ENCODE measurements around the gene PRIMPOL. TPM values are rescaled to one million over a fixed set of nuclear protein-coding genes. Genes with fewer than 3 reads are reported as not detected.

The PRIMPOL gene
- total and polyA plus RNA-seq, 9 donors: 22.9 to 32.6 (median 25.5) TPM

- 100% methylated on average over 3 of the region's 3 CpGs for WGBS (ENCODE audit: insufficient coverage)
- Histone ChIP-seq H3K4me3 (ENCODE audit: low read length) (no peak overlapping the region), H3K27ac (ENCODE audit: low read length) (no peak overlapping the region)
Measured at GRCh38 chr4:184697956-184698355, 48.4 kb downstream of the PRIMPOL start.

GRCh38 chr4:184699941-184700340 lies 50.4 kb downstream of the PRIMPOL start:
- Histone ChIP-seq H3K27me3 (ENCODE audit: control insufficient read depth, insufficient read depth, low read length) (no peaks in the 10 kb centered on the region), H3K9me3 (replicated peaks; ENCODE audit: control insufficient read depth, low read depth, low read length) (no peaks in the 10 kb centered on the region), H3K27ac (ENCODE audit: low read length) (no peak overlapping the region), H3K36me3 (ENCODE audit: control insufficient read depth, insufficient read depth, low read length) (peaks cover 22% of the 10 kb centered on the region), H3K4me1 (ENCODE audit: control insufficient read depth, insufficient read depth, low read length) (no peaks in the 10 kb centered on the region), H3K4me3 (ENCODE audit: low read length) (no peak overlapping the region)
- DNase-seq: no peak
- WGBS (ENCODE audit: insufficient coverage): no CpG with 5 or more reads among the region's 4 CpGs

More at GRCh38 chr4:184697956-184698355, 48.4 kb downstream of the PRIMPOL start:
- H3K27me3 ChIP-seq (ENCODE audit: control insufficient read depth, insufficient read depth, low read length): no peaks in the 10 kb centered on the region
- no peaks in the 10 kb centered on the region for H3K9me3 ChIP-seq (replicated peaks; ENCODE audit: control insufficient read depth, low read depth, low read length)
- peaks cover 24% of the 10 kb centered on the region for H3K36me3 ChIP-seq (ENCODE audit: control insufficient read depth, insufficient read depth, low read length)
- DNase-seq: no peak
- H3K4me1 ChIP-seq (ENCODE audit: control insufficient read depth, insufficient read depth, low read length): no peaks in the 10 kb centered on the region

- Histone ChIP-seq H3K4me1 (ENCODE audit: control insufficient read depth, insufficient read depth, low read length) (no peaks in the 10 kb centered on the region), H3K27me3 (ENCODE audit: control insufficient read depth, insufficient read depth, low read length) (no peaks in the 10 kb centered on the region), H3K36me3 (ENCODE audit: control insufficient read depth, insufficient read depth, low read length) (peaks cover 21% of the 10 kb centered on the region), H3K27ac (ENCODE audit: low read length) (no peak overlapping the region), H3K4me3 (ENCODE audit: low read length) (no peak overlapping the region), H3K9me3 (replicated peaks; ENCODE audit: control insufficient read depth, low read depth, low read length) (no peaks in the 10 kb centered on the region)
- WGBS (ENCODE audit: insufficient coverage): no CpG with 5 or more reads among the region's 2 CpGs
- no peak for DNase-seq
Measured at GRCh38 chr4:184702114-184702513, 52.6 kb downstream of the PRIMPOL start.

GRCh38 chr4:184705692-184706091 lies 56.2 kb downstream of the PRIMPOL start:
- Histone ChIP-seq H3K27me3 (ENCODE audit: control insufficient read depth, insufficient read depth, low read length) (no peaks in the 10 kb centered on the region), H3K27ac (ENCODE audit: low read length) (no peak overlapping the region), H3K4me3 (ENCODE audit: low read length) (no peak overlapping the region), H3K36me3 (ENCODE audit: control insufficient read depth, insufficient read depth, low read length) (peaks cover 20% of the 10 kb centered on the region), H3K9me3 (replicated peaks; ENCODE audit: control insufficient read depth, low read depth, low read length) (no peaks in the 10 kb centered on the region), H3K4me1 (ENCODE audit: control insufficient read depth, insufficient read depth, low read length) (no peaks in the 10 kb centered on the region)
- 91% methylated on average over 3 of the region's 5 CpGs for WGBS (ENCODE audit: insufficient coverage)
- DNase-seq: no peak

- WGBS (ENCODE audit: insufficient coverage): no CpG with 5 or more reads among the region's 1 CpG
- H3K27ac ChIP-seq (ENCODE audit: low read length): no peak overlapping the region
- peaks cover 21% of the 10 kb centered on the region for H3K36me3 ChIP-seq (ENCODE audit: control insufficient read depth, insufficient read depth, low read length)
- DNase-seq: no peak
- H3K9me3 ChIP-seq (replicated peaks; ENCODE audit: control insufficient read depth, low read depth, low read length): no peaks in the 10 kb centered on the region
- no peaks in the 10 kb centered on the region for H3K4me1 ChIP-seq (ENCODE audit: control insufficient read depth, insufficient read depth, low read length)
- H3K27me3 ChIP-seq (ENCODE audit: control insufficient read depth, insufficient read depth, low read length): no peaks in the 10 kb centered on the region
- no peak overlapping the region for H3K4me3 ChIP-seq (ENCODE audit: low read length)
Measured at GRCh38 chr4:184706453-184706852, 56.9 kb downstream of the PRIMPOL start.

GRCh38 chr4:184712322-184712721 lies 62.8 kb downstream of the PRIMPOL start:
- Histone ChIP-seq H3K27ac (ENCODE audit: low read length) (no peak overlapping the region), H3K4me3 (ENCODE audit: low read length) (no peak overlapping the region), H3K36me3 (ENCODE audit: control insufficient read depth, insufficient read depth, low read length) (peaks cover 24% of the 10 kb centered on the region), H3K4me1 (ENCODE audit: control insufficient read depth, insufficient read depth, low read length) (no peaks in the 10 kb centered on the region), H3K9me3 (replicated peaks; ENCODE audit: control insufficient read depth, low read depth, low read length) (no peaks in the 10 kb centered on the region), H3K27me3 (ENCODE audit: control insufficient read depth, insufficient read depth, low read length) (no peaks in the 10 kb centered on the region)
- DNase-seq: no peak

GRCh38 chr4:184713887-184714286 lies 64.3 kb downstream of the PRIMPOL start:
- Histone ChIP-seq H3K9me3 (replicated peaks; ENCODE audit: control insufficient read depth, low read depth, low read length) (no peaks in the 10 kb centered on the region), H3K4me3 (ENCODE audit: low read length) (no peak overlapping the region), H3K27me3 (ENCODE audit: control insufficient read depth, insufficient read depth, low read length) (no peaks in the 10 kb centered on the region), H3K36me3 (ENCODE audit: control insufficient read depth, insufficient read depth, low read length) (peaks cover 26% of the 10 kb centered on the region), H3K27ac (ENCODE audit: low read length) (no peak overlapping the region), H3K4me1 (ENCODE audit: control insufficient read depth, insufficient read depth, low read length) (no peaks in the 10 kb centered on the region)
- 100% methylated on average over 1 of the region's 2 CpGs for WGBS (ENCODE audit: insufficient coverage)
- no peak for DNase-seq

GRCh38 chr4:184715526-184715925 lies 66.0 kb downstream of the PRIMPOL start:
- H3K27ac ChIP-seq (ENCODE audit: low read length): no peak overlapping the region
- H3K4me1 ChIP-seq (ENCODE audit: control insufficient read depth, insufficient read depth, low read length): no peaks in the 10 kb centered on the region
- no peaks in the 10 kb centered on the region for H3K27me3 ChIP-seq (ENCODE audit: control insufficient read depth, insufficient read depth, low read length)
- H3K36me3 ChIP-seq (ENCODE audit: control insufficient read depth, insufficient read depth, low read length): peaks cover 32% of the 10 kb centered on the region
- no CpG with 5 or more reads among the region's 4 CpGs for WGBS (ENCODE audit: insufficient coverage)
- H3K4me3 ChIP-seq (ENCODE audit: low read length): no peak overlapping the region
- no peak for DNase-seq
- H3K9me3 ChIP-seq (replicated peaks; ENCODE audit: control insufficient read depth, low read depth, low read length): no peaks in the 10 kb centered on the region

- Histone ChIP-seq H3K27me3 (ENCODE audit: control insufficient read depth, insufficient read depth, low read length) (no peaks in the 10 kb centered on the region), H3K4me3 (ENCODE audit: low read length) (no peak overlapping the region), H3K36me3 (ENCODE audit: control insufficient read depth, insufficient read depth, low read length) (peaks cover 27% of the 10 kb centered on the region), H3K27ac (ENCODE audit: low read length) (no peak overlapping the region), H3K9me3 (replicated peaks; ENCODE audit: control insufficient read depth, low read depth, low read length) (no peaks in the 10 kb centered on the region), H3K4me1 (ENCODE audit: control insufficient read depth, insufficient read depth, low read length) (no peaks in the 10 kb centered on the region)
- WGBS (ENCODE audit: insufficient coverage): 83% methylated on average over 2 of the region's 3 CpGs
- DNase-seq: no peak
Measured at GRCh38 chr4:184719407-184719806, 69.9 kb downstream of the PRIMPOL start.

GRCh38 chr4:184721254-184721653 lies 71.7 kb downstream of the PRIMPOL start:
- Histone ChIP-seq H3K27ac (ENCODE audit: low read length) (no peak overlapping the region), H3K4me3 (ENCODE audit: low read length) (no peak overlapping the region), H3K9me3 (replicated peaks; ENCODE audit: control insufficient read depth, low read depth, low read length) (no peaks in the 10 kb centered on the region), H3K4me1 (ENCODE audit: control insufficient read depth, insufficient read depth, low read length) (no peaks in the 10 kb centered on the region), H3K36me3 (ENCODE audit: control insufficient read depth, insufficient read depth, low read length) (peaks cover 21% of the 10 kb centered on the region), H3K27me3 (ENCODE audit: control insufficient read depth, insufficient read depth, low read length) (no peaks in the 10 kb centered on the region)
- DNase-seq: no peak

GRCh38 chr4:184722798-184723197 lies 73.3 kb downstream of the PRIMPOL start:
- no peaks in the 10 kb centered on the region for H3K27me3 ChIP-seq (ENCODE audit: control insufficient read depth, insufficient read depth, low read length)
- peaks cover 17% of the 10 kb centered on the region for H3K36me3 ChIP-seq (ENCODE audit: control insufficient read depth, insufficient read depth, low read length)
- WGBS (ENCODE audit: insufficient coverage): 67% methylated on average over 1 of the region's 1 CpG
- DNase-seq: no peak
- no peak overlapping the region for H3K27ac ChIP-seq (ENCODE audit: low read length)
- no peaks in the 10 kb centered on the region for H3K9me3 ChIP-seq (replicated peaks; ENCODE audit: control insufficient read depth, low read depth, low read length)
- H3K4me1 ChIP-seq (ENCODE audit: control insufficient read depth, insufficient read depth, low read length): no peaks in the 10 kb centered on the region
- no peak overlapping the region for H3K4me3 ChIP-seq (ENCODE audit: low read length)

Measured in muscle of leg (tissue), 11 donors.